Keratinocyte (primary cell): ENCODE data around the gene LRRC71. TPM values are rescaled to one million over a fixed set of nuclear protein-coding genes. Genes with fewer than 3 reads are reported as not detected.

ENCODE experiments used
- DNase-seq: peaks from one replicate; pipeline ENCODE4 v3.0.0-alpha.2; 2011; ENCODE audit warnings: low read depth, missing footprints, low spot score
- FAIRE-seq: peaks from 2 replicates; lab custom pipeline; 2011; peaks lifted over from hg19 to GRCh38; lab: Jason Lieb, UNC
- H2AFZ ChIP-seq: 2 replicates; pipeline ENCODE4 v1.6.0; 2012; ENCODE audit warnings: low read length, control low read depth, inconsistent platforms; ENCODE audit not compliant: control insufficient read depth
- H3K27ac ChIP-seq: 2 replicates; pipeline ENCODE4 v1.5.1; 2011; ENCODE audit warnings: low read length; ENCODE audit not compliant: control insufficient read depth, insufficient read depth
- H3K27me3 ChIP-seq: 3 replicates; pipeline ENCODE4 v1.6.0; 2011; ENCODE audit warnings: low read length; ENCODE audit not compliant: control insufficient read depth, insufficient read depth; ENCODE audit errors: extremely low read depth
- H3K36me3 ChIP-seq, 2 experiments: 2 replicates in 1 of 2; 3 replicates in 1 of 2; pipeline ENCODE4 v1.5.1; 2011; ENCODE audit warnings: low read length in 2 of 2, mild to moderate bottlenecking in 1 of 2; ENCODE audit not compliant: control insufficient read depth in 2 of 2, insufficient read depth in 2 of 2; ENCODE audit errors: extremely low read depth in 1 of 2
- H3K4me1 ChIP-seq: 3 replicates; pipeline ENCODE4 v1.5.1; 2011; ENCODE audit warnings: low read length; ENCODE audit not compliant: control insufficient read depth, insufficient read depth; ENCODE audit errors: extremely low read depth
- H3K4me2 ChIP-seq: 3 replicates; pipeline ENCODE4 v1.6.0; 2011; ENCODE audit warnings: low read depth, low read length; ENCODE audit not compliant: control insufficient read depth, insufficient read depth; ENCODE audit errors: extremely low read depth
- H3K4me3 ChIP-seq, 3 experiments: fragments of 200-600 bp in 1 of 3; sonication (generic) in 1 of 3; 2 replicates in 2 of 3; 3 replicates in 1 of 3; pipeline ENCODE4 v1.5.1; 2011 to 2016; ENCODE audit warnings: low read length in 3 of 3, mild to moderate bottlenecking in 3 of 3, control low read depth in 2 of 3, inconsistent platforms in 1 of 3, low read depth in 1 of 3, mixed read lengths in 1 of 3, mixed run types in 1 of 3, moderate library complexity in 1 of 3; ENCODE audit not compliant: control insufficient read depth in 2 of 3, insufficient read depth in 2 of 3; ENCODE audit errors: extremely low read depth in 1 of 3
- H3K79me2 ChIP-seq: 2 replicates; pipeline ENCODE4 v1.6.0; 2012; ENCODE audit warnings: low read length; ENCODE audit not compliant: control insufficient read depth, insufficient read depth
- H3K9ac ChIP-seq: 3 replicates; pipeline ENCODE4 v1.6.0; 2011; ENCODE audit warnings: low read length; ENCODE audit not compliant: control insufficient read depth, insufficient read depth; ENCODE audit errors: extremely low read depth
- H3K9me1 ChIP-seq: 3 replicates; pipeline ENCODE4 v1.6.0; 2011; ENCODE audit warnings: low read length; ENCODE audit not compliant: control insufficient read depth, insufficient read depth; ENCODE audit errors: extremely low read depth
- H3K9me3 ChIP-seq: 2 replicates; pipeline ENCODE4 v1.5.1; 2012; ENCODE audit warnings: low read depth, low read length; ENCODE audit not compliant: control insufficient read depth
- H4K20me1 ChIP-seq: 3 replicates; pipeline ENCODE4 v1.6.0; 2011; ENCODE audit warnings: low read length; ENCODE audit not compliant: control insufficient read depth, insufficient read depth; ENCODE audit errors: extremely low read depth
- CTCF ChIP-seq, 3 experiments: IDR thresholded peaks in 1 of 3; conservative IDR thresholded peaks in 1 of 3; optimal IDR thresholded peaks in 1 of 3; 2 replicates in 2 of 3; 3 replicates in 1 of 3; pipeline versions ENCODE3 to v1.5.1; 2011; ENCODE audit warnings: low read length in 3 of 3, mild to moderate bottlenecking in 3 of 3, moderate library complexity in 2 of 3, control low read depth in 1 of 3, inconsistent platforms in 1 of 3; ENCODE audit not compliant: insufficient read depth in 2 of 3; ENCODE audit errors: extremely low read depth in 1 of 3
- EZH2 ChIP-seq: IDR thresholded peaks from one replicate; pipeline ENCODE4 v1.6.1; 2012; ENCODE audit warnings: inconsistent platforms, mild to moderate bottlenecking, low read length, moderate library complexity
- dilution Hi-C: fragments of 300-500 bp; cut with MboI; formaldehyde crosslinking; loops from one replicate; pipeline ENCODE4 v1.7.0; 2020; ENCODE audit warnings: low sequenced_read_pairs; ENCODE audit not compliant: extremely low pct_ligation_motif_present
- polyA plus RNA-seq, 5 experiments: library from polyadenylated mRNA; depleted of rRNA in 3 of 5; stranded (reverse) in 3 of 5; stranded (forward) in 1 of 5; unstranded in 1 of 5; fragments of >200 nt; gene quantifications; 1 replicate in 1 of 5; 2 replicates in 3 of 5; 3 replicates in 1 of 5; pipeline versions ENCODE4 v1.2.1 to v1.2.3, GENCODE V29; 2011 to 2012; ENCODE audit warnings: missing spikeins in 2 of 5, low read depth in 1 of 5, low replicate concordance in 1 of 5

Gene LRRC71
- polyA plus RNA-seq, 1 donor (not counting 4 experiments of a cell fraction or from before 2014, with no cell fraction given): not detected

GRCh38 chr1:156881663-156882062 is 38.8 kb upstream of the LRRC71 start:
- Histone ChIP-seq H3K27me3 (peaks cover 60% of the 10 kb centered on the region), H3K79me2 (no peaks in the 10 kb centered on the region), H2AFZ (no peak overlapping the region), H3K4me1 (no peaks in the 10 kb centered on the region), H3K9me3 (no peaks in the 10 kb centered on the region), H3K4me2 (no peak overlapping the region), H3K9me1 (no peaks in the 10 kb centered on the region), H3K9ac (no peak overlapping the region), H3K36me3 (no peaks in the 10 kb centered on the region), H3K4me3 (no peak overlapping the region), H4K20me1 (peaks cover 3% of the 10 kb centered on the region), H3K27ac (no peak overlapping the region)
- TF ChIP-seq EZH2 (no peak), CTCF (optimal IDR thresholded peaks at IDR 0.05 in 1 of 3, IDR thresholded peaks at IDR 0.05 in 1 of 3, conservative IDR thresholded peaks at IDR 0.05 in 1 of 3; ENCODE audit: extremely low read depth in 1 of 3, insufficient read depth in 2 of 3, low read length in 3 of 3) (no peak)
- no peak for DNase-seq
- dilution Hi-C loops: no loop called here
- no peak for FAIRE-seq

- no peaks in the 10 kb centered on the region for H3K36me3 ChIP-seq
- H3K27me3 ChIP-seq: peaks cover 63% of the 10 kb centered on the region
- no peak overlapping the region for H3K4me2 ChIP-seq
- TF ChIP-seq EZH2: no peak
- peaks cover 3% of the 10 kb centered on the region for H4K20me1 ChIP-seq
- H3K79me2 ChIP-seq: no peaks in the 10 kb centered on the region
- dilution Hi-C loops: no loop called here
- H3K9ac ChIP-seq: no peak overlapping the region
- FAIRE-seq (no peak), DNase-seq (no peak)
- no peak overlapping the region for H3K4me3 ChIP-seq
- no peaks in the 10 kb centered on the region for H3K4me1 ChIP-seq
- no peaks in the 10 kb centered on the region for H3K9me1 ChIP-seq
- no peaks in the 10 kb centered on the region for H3K9me3 ChIP-seq
- H2AFZ ChIP-seq: no peak overlapping the region
- H3K27ac ChIP-seq: no peak overlapping the region
Measured at GRCh38 chr1:156882543-156882942, 37.9 kb upstream of the LRRC71 start.

- H3K27me3 ChIP-seq: peaks cover 64% of the 10 kb centered on the region
- no peak for TF ChIP-seq EZH2
- TF ChIP-seq CTCF (optimal IDR thresholded peaks at IDR 0.05 in 1 of 3, IDR thresholded peaks at IDR 0.05 in 1 of 3, conservative IDR thresholded peaks at IDR 0.05 in 1 of 3; ENCODE audit: extremely low read depth in 1 of 3, insufficient read depth in 2 of 3, low read length in 3 of 3): no peak
- FAIRE-seq: no peak
Measured at GRCh38 chr1:156883919-156884318, 36.5 kb upstream of the LRRC71 start.

More at GRCh38 chr1:156883919-156884318, 36.5 kb upstream of the LRRC71 start:
- Histone ChIP-seq H3K27ac (no peak overlapping the region), H3K79me2 (no peaks in the 10 kb centered on the region), H4K20me1 (peaks cover 3% of the 10 kb centered on the region), H2AFZ (no peak overlapping the region), H3K9me1 (no peaks in the 10 kb centered on the region), H3K36me3 (no peaks in the 10 kb centered on the region), H3K4me1 (no peaks in the 10 kb centered on the region), H3K9ac (no peak overlapping the region), H3K4me3 (no peak overlapping the region), H3K4me2 (no peak overlapping the region), H3K9me3 (no peaks in the 10 kb centered on the region)
- dilution Hi-C loops: no loop called here
- no peak for DNase-seq
